Liver (tissue), 9 donors: ENCODE results near the gene CLDN5. TPM values are rescaled to one million over a fixed set of nuclear protein-coding genes. Genes with fewer than 3 reads are reported as not detected.

ENCODE experiments used
- DNase-seq: peaks from one replicate; pipeline ENCODE4 v3.0.0-alpha.2; 2017; ENCODE audit warnings: low spot score
- H3K27ac ChIP-seq, 2 donors: one replicate each; pipeline ENCODE4 v1.7.0; 2013; ENCODE audit warnings: inconsistent platforms in 2 of 2, low read length in 2 of 2, control low read depth in 1 of 2, low read depth in 1 of 2, mild to moderate bottlenecking in 1 of 2
- H3K27me3 ChIP-seq, 4 donors: one replicate each; pipeline versions ENCODE4 v1.6.1 to v1.7.0; 2013; ENCODE audit warnings: low read length in 3 of 4, inconsistent platforms in 1 of 4, mild to moderate bottlenecking in 1 of 4, moderate library complexity in 1 of 4; ENCODE audit not compliant: control insufficient read depth in 4 of 4, insufficient read depth in 4 of 4
- H3K36me3 ChIP-seq, 4 donors: one replicate each; pipeline versions ENCODE4 v1.6.1 to v1.7.0; 2013; ENCODE audit warnings: low read length in 3 of 4, mild to moderate bottlenecking in 3 of 4, low read depth in 1 of 4, moderate library complexity in 1 of 4; ENCODE audit not compliant: control insufficient read depth in 4 of 4, insufficient read depth in 3 of 4
- H3K4me1 ChIP-seq, 4 donors: one replicate each; pipeline versions ENCODE4 v1.6.1 to v1.7.0; 2013; ENCODE audit warnings: low read length in 3 of 4, mild to moderate bottlenecking in 3 of 4, moderate library complexity in 1 of 4; ENCODE audit not compliant: control insufficient read depth in 4 of 4, insufficient read depth in 4 of 4
- H3K4me3 ChIP-seq, 3 donors: one replicate each; pipeline versions ENCODE4 v1.6.1 to v1.7.0; 2013; ENCODE audit warnings: low read length in 3 of 3, control low read depth in 1 of 3, low read depth in 1 of 3, mild to moderate bottlenecking in 1 of 3
- H3K9ac ChIP-seq, 2 donors: one replicate each; pipeline ENCODE4 v1.7.0; 2013; ENCODE audit warnings: low read length in 2 of 2, mild to moderate bottlenecking in 2 of 2, moderate library complexity in 2 of 2, control low read depth in 1 of 2, low read depth in 1 of 2
- H3K9me3 ChIP-seq, 4 donors: one replicate each; pipeline versions ENCODE4 v1.6.1 to v1.7.0; 2013; ENCODE audit warnings: low read length in 3 of 4; ENCODE audit not compliant: control insufficient read depth in 4 of 4
- EGR1 ChIP-seq, 2 donors: IDR thresholded peaks; 2 replicates each; pipeline ENCODE4 v1.6.1; 2016 to 2018; ENCODE audit warnings: antibody characterized with exemption in 2 of 2, low read depth in 2 of 2
- FOXA1 ChIP-seq: IDR thresholded peaks from 2 replicates; pipeline ENCODE4 v1.6.1; 2016; ENCODE audit warnings: antibody characterized with exemption
- GABPA ChIP-seq, 2 donors: IDR thresholded peaks in 1 of 2; conservative IDR thresholded peaks in 1 of 2; 2 replicates each; pipeline ENCODE4 v1.6.1; 2016; ENCODE audit warnings: antibody characterized with exemption in 2 of 2, mild to moderate bottlenecking in 1 of 2, moderate library complexity in 1 of 2
- HNF4A ChIP-seq, 2 donors: conservative IDR thresholded peaks; 2 replicates each; pipeline ENCODE4 v1.6.1; 2016; ENCODE audit warnings: antibody characterized with exemption in 2 of 2, mild to moderate bottlenecking in 2 of 2
- HNF4G ChIP-seq: IDR thresholded peaks from 2 replicates; pipeline ENCODE4 v1.6.1; 2016; ENCODE audit warnings: antibody characterized with exemption
- NR2F2 ChIP-seq: IDR thresholded peaks from 2 replicates; pipeline ENCODE4 v1.6.1; 2016; ENCODE audit warnings: antibody characterized with exemption
- RAD21 ChIP-seq, 2 donors: IDR thresholded peaks; 2 replicates each; pipeline ENCODE4 v1.6.1; 2016; ENCODE audit warnings: antibody characterized with exemption in 2 of 2, mild to moderate bottlenecking in 2 of 2
- RXRA ChIP-seq, 2 donors: IDR thresholded peaks; 2 replicates each; pipeline ENCODE4 v1.6.1; 2017 to 2018; ENCODE audit warnings: antibody characterized with exemption in 2 of 2, mild to moderate bottlenecking in 1 of 2
- SP1 ChIP-seq: IDR thresholded peaks from 2 replicates; pipeline ENCODE4 v1.6.1; 2018; ENCODE audit warnings: antibody characterized with exemption, mild to moderate bottlenecking
- YY1 ChIP-seq: IDR thresholded peaks from 2 replicates; pipeline ENCODE4 v1.6.1; 2016; ENCODE audit warnings: antibody characterized with exemption, mild to moderate bottlenecking
- WGBS: extraction: QIAGEN DNeasy Blood & Tissue Kit; methylation state at CpG from one replicate; pipeline ENCODE4 v1.1.7; 2013; 5-methylcytosine and 5-hydroxymethylcytosine counted together
- polyA plus RNA-seq, 2 donors: library from polyadenylated mRNA; stranded (reverse) in 1 of 2; unstranded in 1 of 2; fragments of 200-250 nt in 1 of 2; fragments of >200 nt in 1 of 2; fragmentation: Nextera tagmentation in 1 of 2; extraction: Ambion mirVana in 1 of 2; gene quantifications; one replicate each; pipeline versions ENCODE4 v1.2.1 to v1.2.3, GENCODE V29; 2013 to 2015
- total RNA-seq, 2 donors: library from RNA; depleted of rRNA; stranded (reverse); fragments of >200 nt; gene quantifications; one replicate each; pipeline ENCODE4 v1.2.3, GENCODE V29; 2014
- TF ChIP-seq, protein P1 (sequence below): IDR thresholded peaks from 2 replicates; pipeline ENCODE4 v1.6.1; 2016; ENCODE audit warnings: antibody characterized with exemption
- TF ChIP-seq, protein P2 (sequence below): IDR thresholded peaks from 2 replicates; pipeline ENCODE4 v1.6.1; 2016; ENCODE audit warnings: antibody characterized with exemption, mild to moderate bottlenecking
- TF ChIP-seq, protein P3 (sequence below): fragments of 150-350 bp; IDR thresholded peaks from 2 replicates; pipeline ENCODE4 v1.5.1; 2017; ENCODE audit warnings: improper control_type of control experiment, low read depth, low read length; ENCODE audit not compliant: missing input control
- TF ChIP-seq, protein P4 (sequence below): IDR thresholded peaks from 2 replicates; pipeline ENCODE4 v1.6.1; 2016; ENCODE audit warnings: antibody characterized with exemption
- donor health status: healthy.
- donor health status: healthy.
- donor health status: healthy.
- donor health status: healthy.
- donor health status: healthy.

CLDN5 gene
- total and polyA plus RNA-seq, 4 donors = 15.6 to 31.5 (median 22.4) TPM

DNA sequence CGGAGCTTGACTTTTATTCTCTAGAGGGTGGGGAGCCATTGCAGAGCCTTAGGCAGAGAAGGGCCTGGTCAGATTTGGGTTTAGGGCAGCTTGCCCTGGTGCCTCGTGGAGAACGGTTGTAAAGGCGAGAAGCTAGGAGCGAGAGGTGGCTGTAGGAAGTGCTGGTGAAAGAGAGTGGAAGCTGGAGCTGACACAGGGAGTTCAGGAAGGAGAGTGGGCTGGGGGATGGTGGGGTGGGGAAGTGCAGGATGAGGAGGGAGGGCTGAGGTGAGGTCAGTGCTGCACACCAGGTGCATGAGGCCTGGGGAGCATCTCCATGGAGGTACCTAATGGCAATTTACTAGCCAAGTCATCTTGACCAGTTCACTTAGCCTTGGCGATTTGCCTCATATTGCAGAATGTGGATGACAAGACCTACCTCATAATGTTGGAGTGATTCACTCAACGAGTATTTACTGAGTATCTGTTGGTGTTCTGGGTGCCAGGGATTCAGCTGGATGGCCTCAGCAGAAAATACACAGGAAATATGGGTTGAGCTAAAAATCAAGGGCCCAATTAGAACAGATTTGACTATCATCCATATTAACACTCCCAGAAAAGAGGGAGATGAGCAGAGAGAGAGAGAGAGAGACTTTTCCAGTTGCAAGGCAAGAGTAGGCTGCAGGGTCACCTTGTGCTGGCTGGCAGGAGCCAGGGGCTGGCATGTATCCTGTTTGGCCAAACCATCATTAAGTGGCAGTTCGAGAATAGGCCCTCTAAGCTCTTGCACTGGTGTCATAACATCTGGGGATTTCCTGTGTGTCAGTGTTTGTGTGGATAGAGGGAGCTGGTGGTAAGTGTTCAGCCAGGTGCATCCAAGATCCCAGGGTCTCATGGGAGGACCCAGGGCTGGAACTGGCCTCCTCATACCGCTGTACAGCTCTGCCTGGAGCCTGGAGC is 44.4 kb upstream of the CLDN5 start:
- DNase-seq = no peak
- no peak for TF ChIP-seq GABPA (IDR thresholded peaks at IDR 0.05 in 1 of 2, conservative IDR thresholded peaks at IDR 0.05 in 1 of 2)
- TF ChIP-seq, protein P1, sequence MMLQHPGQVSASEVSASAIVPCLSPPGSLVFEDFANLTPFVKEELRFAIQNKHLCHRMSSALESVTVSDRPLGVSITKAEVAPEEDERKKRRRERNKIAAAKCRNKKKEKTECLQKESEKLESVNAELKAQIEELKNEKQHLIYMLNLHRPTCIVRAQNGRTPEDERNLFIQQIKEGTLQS = no peak
- TF ChIP-seq, protein P2, sequence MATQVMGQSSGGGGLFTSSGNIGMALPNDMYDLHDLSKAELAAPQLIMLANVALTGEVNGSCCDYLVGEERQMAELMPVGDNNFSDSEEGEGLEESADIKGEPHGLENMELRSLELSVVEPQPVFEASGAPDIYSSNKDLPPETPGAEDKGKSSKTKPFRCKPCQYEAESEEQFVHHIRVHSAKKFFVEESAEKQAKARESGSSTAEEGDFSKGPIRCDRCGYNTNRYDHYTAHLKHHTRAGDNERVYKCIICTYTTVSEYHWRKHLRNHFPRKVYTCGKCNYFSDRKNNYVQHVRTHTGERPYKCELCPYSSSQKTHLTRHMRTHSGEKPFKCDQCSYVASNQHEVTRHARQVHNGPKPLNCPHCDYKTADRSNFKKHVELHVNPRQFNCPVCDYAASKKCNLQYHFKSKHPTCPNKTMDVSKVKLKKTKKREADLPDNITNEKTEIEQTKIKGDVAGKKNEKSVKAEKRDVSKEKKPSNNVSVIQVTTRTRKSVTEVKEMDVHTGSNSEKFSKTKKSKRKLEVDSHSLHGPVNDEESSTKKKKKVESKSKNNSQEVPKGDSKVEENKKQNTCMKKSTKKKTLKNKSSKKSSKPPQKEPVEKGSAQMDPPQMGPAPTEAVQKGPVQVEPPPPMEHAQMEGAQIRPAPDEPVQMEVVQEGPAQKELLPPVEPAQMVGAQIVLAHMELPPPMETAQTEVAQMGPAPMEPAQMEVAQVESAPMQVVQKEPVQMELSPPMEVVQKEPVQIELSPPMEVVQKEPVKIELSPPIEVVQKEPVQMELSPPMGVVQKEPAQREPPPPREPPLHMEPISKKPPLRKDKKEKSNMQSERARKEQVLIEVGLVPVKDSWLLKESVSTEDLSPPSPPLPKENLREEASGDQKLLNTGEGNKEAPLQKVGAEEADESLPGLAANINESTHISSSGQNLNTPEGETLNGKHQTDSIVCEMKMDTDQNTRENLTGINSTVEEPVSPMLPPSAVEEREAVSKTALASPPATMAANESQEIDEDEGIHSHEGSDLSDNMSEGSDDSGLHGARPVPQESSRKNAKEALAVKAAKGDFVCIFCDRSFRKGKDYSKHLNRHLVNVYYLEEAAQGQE = no peak
- no peak for TF ChIP-seq HNF4G
- TF ChIP-seq, protein P3, sequence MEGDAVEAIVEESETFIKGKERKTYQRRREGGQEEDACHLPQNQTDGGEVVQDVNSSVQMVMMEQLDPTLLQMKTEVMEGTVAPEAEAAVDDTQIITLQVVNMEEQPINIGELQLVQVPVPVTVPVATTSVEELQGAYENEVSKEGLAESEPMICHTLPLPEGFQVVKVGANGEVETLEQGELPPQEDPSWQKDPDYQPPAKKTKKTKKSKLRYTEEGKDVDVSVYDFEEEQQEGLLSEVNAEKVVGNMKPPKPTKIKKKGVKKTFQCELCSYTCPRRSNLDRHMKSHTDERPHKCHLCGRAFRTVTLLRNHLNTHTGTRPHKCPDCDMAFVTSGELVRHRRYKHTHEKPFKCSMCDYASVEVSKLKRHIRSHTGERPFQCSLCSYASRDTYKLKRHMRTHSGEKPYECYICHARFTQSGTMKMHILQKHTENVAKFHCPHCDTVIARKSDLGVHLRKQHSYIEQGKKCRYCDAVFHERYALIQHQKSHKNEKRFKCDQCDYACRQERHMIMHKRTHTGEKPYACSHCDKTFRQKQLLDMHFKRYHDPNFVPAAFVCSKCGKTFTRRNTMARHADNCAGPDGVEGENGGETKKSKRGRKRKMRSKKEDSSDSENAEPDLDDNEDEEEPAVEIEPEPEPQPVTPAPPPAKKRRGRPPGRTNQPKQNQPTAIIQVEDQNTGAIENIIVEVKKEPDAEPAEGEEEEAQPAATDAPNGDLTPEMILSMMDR = no peak
- TF ChIP-seq EGR1 (IDR thresholded peaks at IDR 0.05; ENCODE audit: low read depth in 2 of 2) = no peak
- no peak for TF ChIP-seq RAD21 (IDR thresholded peaks at IDR 0.05)
- H3K36me3 ChIP-seq = no peaks in the 10 kb centered on the region
- 83% methylated on average over 9 of the region's 9 CpGs for WGBS
- H3K27ac ChIP-seq = no peak overlapping the region
- no peak overlapping the region for H3K9ac ChIP-seq
- H3K4me1 ChIP-seq = no peaks in the 10 kb centered on the region
- no peaks in the 10 kb centered on the region for H3K27me3 ChIP-seq
- no peaks in the 10 kb centered on the region for H3K9me3 ChIP-seq
- H3K4me3 ChIP-seq = no peak overlapping the region

DNA sequence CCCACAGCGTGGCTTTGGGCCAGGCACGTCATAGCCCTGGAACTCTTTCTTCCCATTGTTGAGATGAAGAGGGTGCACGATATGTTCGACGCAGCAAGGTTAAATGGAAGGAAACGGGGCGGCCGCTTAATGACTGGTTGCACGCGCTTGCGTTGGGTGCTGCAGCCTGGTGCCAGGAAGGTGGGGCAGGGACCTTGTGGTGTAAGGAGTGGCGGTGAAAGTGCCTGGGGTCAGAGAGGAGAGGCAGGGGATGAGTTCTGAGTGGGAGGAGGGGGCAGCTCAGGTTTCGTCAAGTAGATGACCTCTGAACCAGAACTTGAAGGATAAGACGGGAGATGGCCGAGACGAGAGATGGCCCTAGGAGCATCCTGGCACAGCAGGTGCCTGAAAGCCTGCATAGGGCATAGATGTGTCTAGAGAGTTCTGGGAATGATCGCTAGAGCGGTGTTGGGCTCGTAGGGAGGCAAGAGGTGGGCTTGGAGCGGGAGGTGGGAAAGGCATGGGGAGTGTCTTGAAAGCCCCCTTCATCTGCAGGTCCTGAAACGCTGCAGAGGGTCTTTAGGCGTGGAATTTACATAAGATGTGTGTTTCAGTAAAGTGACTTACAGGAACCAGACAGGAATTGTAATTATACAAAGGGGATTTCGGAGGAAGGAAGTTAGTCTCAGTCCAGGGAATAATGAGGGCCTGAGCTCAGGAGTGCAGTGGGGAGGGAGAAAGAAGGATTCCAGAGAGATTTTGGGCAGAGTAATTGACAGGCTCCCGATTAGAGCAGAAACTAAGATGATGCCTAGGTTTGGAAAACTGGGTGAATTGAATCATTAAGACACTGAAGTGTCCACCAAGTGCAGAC is 43.2 kb upstream of the CLDN5 start:
- Histone ChIP-seq H3K27ac (no peak overlapping the region), H3K4me3 (no peak overlapping the region), H3K4me1 (no peaks in the 10 kb centered on the region), H3K36me3 (no peaks in the 10 kb centered on the region), H3K9ac (no peak overlapping the region), H3K27me3 (no peaks in the 10 kb centered on the region), H3K9me3 (no peaks in the 10 kb centered on the region)
- TF ChIP-seq YY1 (no peak), FOXA1 (no peak), SP1 (no peak), HNF4A (conservative IDR thresholded peaks at IDR 0.05) (no peak), NR2F2 (no peak), EGR1 (IDR thresholded peaks at IDR 0.05; ENCODE audit: low read depth in 2 of 2) (no peak), RXRA (IDR thresholded peaks at IDR 0.05) (no peak)
- TF ChIP-seq, protein P1 = no peak
- TF ChIP-seq, protein P2 = no peak
- TF ChIP-seq, protein P3 = no peak
- TF ChIP-seq, protein P4, sequence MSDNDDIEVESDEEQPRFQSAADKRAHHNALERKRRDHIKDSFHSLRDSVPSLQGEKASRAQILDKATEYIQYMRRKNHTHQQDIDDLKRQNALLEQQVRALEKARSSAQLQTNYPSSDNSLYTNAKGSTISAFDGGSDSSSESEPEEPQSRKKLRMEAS = no peak
- WGBS = 93% methylated on average over 24 of the region's 24 CpGs
- DNase-seq = no peak
